NT2/D1 (cell line): Measurements from ENCODE around the gene SLC17A8.

ENCODE experiments used
- SUZ12 ChIP-seq: IDR thresholded peaks from 2 replicates; pipeline ENCODE4 v1.6.1; 2011; ENCODE audit not compliant: insufficient read length, insufficient read depth; ENCODE audit errors: extremely low read depth
- YY1 ChIP-seq: IDR thresholded peaks from 2 replicates; pipeline ENCODE4 v1.6.1; 2011; ENCODE audit not compliant: insufficient read length, insufficient read depth
- ZNF274 ChIP-seq: IDR thresholded peaks from 2 replicates; pipeline ENCODE4 v1.6.1; 2011; ENCODE audit warnings: mild to moderate bottlenecking, low read depth, low read length

- TF ChIP-seq SUZ12 (no peak), YY1 (no peak), ZNF274 (no peak)
Measured at GRCh38 chr12:100439797-100440196, 82.9 kb downstream of the SLC17A8 start.
